Tibial artery (tissue), 4 donors: ENCODE data around the gene CD59.
"Not testable (repeated sequence)": the region's sequence is repeated elsewhere in the genome, so short reads cannot be mapped to it uniquely, and the experiment has no call there.

Source experiments
- DNase-seq, 2 donors: peaks; one replicate each; pipeline ENCODE4 v3.0.0-alpha.2; 2019
- H3K27ac ChIP-seq, 2 donors: fragments of 200-600 bp; sonication (generic) in 1 of 2; 1 replicate in 1 of 2; 2 replicates in 1 of 2; pipeline ENCODE4 v1.5.1; 2018 to 2019; ENCODE audit warnings: mild to moderate bottlenecking in 1 of 2
- H3K27me3 ChIP-seq, 2 donors: fragments of 200-600 bp; sonication (generic) in 1 of 2; one replicate each; pipeline versions ENCODE4 v1.5.1 to v1.6.0; 2016 to 2019
- H3K36me3 ChIP-seq, 3 donors: fragments of 200-600 bp; sonication (generic) in 2 of 3; one replicate each; pipeline ENCODE4 v1.5.1; 2016 to 2019; ENCODE audit warnings: mild to moderate bottlenecking in 2 of 3
- H3K4me1 ChIP-seq, 4 donors: fragments of 200-600 bp; sonication (generic) in 2 of 4; 1 replicate in 3 of 4; 2 replicates in 1 of 4; pipeline ENCODE4 v1.5.1; 2016 to 2019
- H3K4me3 ChIP-seq, 2 donors: fragments of 200-600 bp; sonication (generic) in 1 of 2; 1 replicate in 1 of 2; 2 replicates in 1 of 2; pipeline ENCODE4 v1.5.1; 2018 to 2019; ENCODE audit warnings: mild to moderate bottlenecking in 2 of 2
- H3K9me3 ChIP-seq, 3 donors: fragments of 200-600 bp; sonication (generic) in 1 of 3; one replicate each; pipeline ENCODE4 v1.5.1; 2016 to 2019
- intact Hi-C: fragments of 100-400 bp; cut with DNase I; formaldehyde crosslinking; loops from one replicate; pipeline ENCODE4 v1.15.0; 2023; ENCODE audit warnings: low total_unique reads
- TF ChIP-seq, protein P1 (sequence below), 2 experiments: fragments of 200-600 bp in 1 of 2; fragments of 450-650 bp in 1 of 2; IDR thresholded peaks; one replicate each; pipeline ENCODE4 v1.5.1; 2017 to 2019; ENCODE audit warnings: antibody characterized with exemption in 2 of 2, mild to moderate bottlenecking in 1 of 2, moderate library complexity in 1 of 2

The CD59 gene

DNA sequence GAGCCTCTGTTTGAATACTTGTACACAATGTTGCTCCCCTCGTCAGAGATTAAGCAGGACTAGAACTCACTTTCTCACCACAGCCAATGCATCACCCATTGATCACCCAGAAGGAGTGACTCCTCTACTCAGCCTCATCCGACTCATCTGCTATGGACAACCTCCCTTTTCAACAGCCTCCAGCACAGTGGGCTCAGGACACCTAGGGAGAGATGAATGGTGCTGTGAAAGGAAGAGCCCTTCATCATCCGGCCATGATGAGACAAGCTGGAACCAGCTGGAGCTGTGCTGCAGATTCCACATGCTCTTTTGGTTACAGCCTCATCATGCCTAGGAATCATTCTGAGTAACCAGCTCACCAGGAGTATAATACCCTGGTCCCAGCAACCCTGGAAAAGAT, 51.1 kb downstream of the CD59 start:
- DNase-seq, result no peak
- Histone ChIP-seq H3K27ac (no peak overlapping the region), H3K36me3 (no peaks in the 10 kb centered on the region), H3K27me3 (peaks cover 0 to 13% of the 10 kb centered on the region in 2 donors), H3K4me1 (peaks cover 0 to 7% (median 0%) of the 10 kb centered on the region in 4 donors), H3K4me3 (no peak overlapping the region), H3K9me3 (no peaks in the 10 kb centered on the region)
- TF ChIP-seq, protein P1, sequence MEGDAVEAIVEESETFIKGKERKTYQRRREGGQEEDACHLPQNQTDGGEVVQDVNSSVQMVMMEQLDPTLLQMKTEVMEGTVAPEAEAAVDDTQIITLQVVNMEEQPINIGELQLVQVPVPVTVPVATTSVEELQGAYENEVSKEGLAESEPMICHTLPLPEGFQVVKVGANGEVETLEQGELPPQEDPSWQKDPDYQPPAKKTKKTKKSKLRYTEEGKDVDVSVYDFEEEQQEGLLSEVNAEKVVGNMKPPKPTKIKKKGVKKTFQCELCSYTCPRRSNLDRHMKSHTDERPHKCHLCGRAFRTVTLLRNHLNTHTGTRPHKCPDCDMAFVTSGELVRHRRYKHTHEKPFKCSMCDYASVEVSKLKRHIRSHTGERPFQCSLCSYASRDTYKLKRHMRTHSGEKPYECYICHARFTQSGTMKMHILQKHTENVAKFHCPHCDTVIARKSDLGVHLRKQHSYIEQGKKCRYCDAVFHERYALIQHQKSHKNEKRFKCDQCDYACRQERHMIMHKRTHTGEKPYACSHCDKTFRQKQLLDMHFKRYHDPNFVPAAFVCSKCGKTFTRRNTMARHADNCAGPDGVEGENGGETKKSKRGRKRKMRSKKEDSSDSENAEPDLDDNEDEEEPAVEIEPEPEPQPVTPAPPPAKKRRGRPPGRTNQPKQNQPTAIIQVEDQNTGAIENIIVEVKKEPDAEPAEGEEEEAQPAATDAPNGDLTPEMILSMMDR (IDR thresholded peaks at IDR 0.05), result no peak
- intact Hi-C loops, result loop anchor here (10.0 kb wide), 1 partner anchor 320 kb away; no protein-coding TSS in a partner anchor

DNA sequence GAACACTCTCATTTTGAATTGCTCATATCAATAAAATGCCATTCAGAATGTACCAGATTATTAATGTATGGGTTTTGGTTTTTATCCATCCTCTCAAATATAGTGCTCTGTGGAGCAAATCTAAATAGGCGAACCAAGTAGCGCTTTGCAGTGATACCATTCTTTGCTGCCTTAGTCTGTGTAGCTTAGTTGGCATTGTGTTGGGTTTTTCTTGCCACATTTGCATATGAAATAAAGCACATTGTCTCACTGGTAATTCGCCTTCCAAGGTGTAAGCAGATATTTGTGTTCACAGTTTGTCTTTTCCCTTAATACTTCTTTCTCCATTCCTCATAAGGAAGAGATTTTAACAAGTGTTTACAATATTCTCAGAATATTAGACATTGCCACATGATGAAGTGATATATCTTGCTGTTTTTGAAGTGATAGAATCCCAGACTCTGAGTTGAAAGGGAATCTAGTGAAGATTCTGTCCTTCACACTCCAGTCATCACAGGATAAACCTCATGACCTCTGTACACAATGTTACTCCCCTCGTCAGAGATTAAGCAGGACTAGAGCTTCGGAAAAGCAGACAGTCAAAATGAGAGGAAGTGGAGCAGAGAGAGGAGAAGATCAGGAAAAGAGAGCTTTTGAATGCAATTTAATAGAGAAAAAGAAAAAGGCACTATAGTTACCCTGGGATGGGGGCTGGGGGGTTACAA, 52.1 kb downstream of the CD59 start:
- TF ChIP-seq, protein P1 (IDR thresholded peaks at IDR 0.05), result no peak
- no peak overlapping the region for H3K27ac ChIP-seq
- DNase-seq, result no peak
- H3K36me3 ChIP-seq, result no peaks in the 10 kb centered on the region
- no peaks in the 10 kb centered on the region for H3K4me1 ChIP-seq
- no peak overlapping the region for H3K4me3 ChIP-seq
- intact Hi-C loops, result loop anchor here (10.0 kb wide), 1 partner anchor 319 kb away; no protein-coding TSS in a partner anchor
- H3K27me3 ChIP-seq, result peaks cover 0 to 13% of the 10 kb centered on the region in 2 donors
- no peaks in the 10 kb centered on the region for H3K9me3 ChIP-seq

DNA sequence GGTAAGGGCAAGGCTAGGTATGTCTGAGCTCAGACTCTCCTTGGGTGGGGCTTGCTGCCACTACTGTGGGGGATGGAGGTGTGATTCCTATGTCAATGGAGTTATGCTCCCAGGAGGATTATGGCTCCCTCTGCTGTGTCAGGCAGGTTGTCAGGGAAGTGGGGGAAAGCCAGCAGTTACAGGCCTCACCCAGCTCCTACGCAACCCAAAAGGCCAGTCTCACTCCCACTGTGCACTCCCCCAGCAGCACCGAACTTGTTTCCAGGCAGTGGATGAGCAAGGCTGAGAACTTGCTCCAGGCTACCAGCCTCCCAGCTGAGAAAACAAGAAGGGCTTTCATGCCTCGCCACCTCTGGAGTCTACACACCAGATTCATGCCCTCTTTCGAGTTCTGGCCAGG, 53.8 kb downstream of the CD59 start:
- no peak overlapping the region for H3K27ac ChIP-seq
- H3K36me3 ChIP-seq, result no peaks in the 10 kb centered on the region
- TF ChIP-seq, protein P1 (IDR thresholded peaks at IDR 0.05), result no peak
- no peak for DNase-seq
- H3K4me1 ChIP-seq, result no peaks in the 10 kb centered on the region
- H3K27me3 ChIP-seq, result peaks cover 0 to 13% of the 10 kb centered on the region in 2 donors
- no peaks in the 10 kb centered on the region for H3K9me3 ChIP-seq
- H3K4me3 ChIP-seq, result no peak overlapping the region
- intact Hi-C loops, result loop anchor here (10.0 kb wide), 1 partner anchor 318 kb away; no protein-coding TSS in a partner anchor

DNA sequence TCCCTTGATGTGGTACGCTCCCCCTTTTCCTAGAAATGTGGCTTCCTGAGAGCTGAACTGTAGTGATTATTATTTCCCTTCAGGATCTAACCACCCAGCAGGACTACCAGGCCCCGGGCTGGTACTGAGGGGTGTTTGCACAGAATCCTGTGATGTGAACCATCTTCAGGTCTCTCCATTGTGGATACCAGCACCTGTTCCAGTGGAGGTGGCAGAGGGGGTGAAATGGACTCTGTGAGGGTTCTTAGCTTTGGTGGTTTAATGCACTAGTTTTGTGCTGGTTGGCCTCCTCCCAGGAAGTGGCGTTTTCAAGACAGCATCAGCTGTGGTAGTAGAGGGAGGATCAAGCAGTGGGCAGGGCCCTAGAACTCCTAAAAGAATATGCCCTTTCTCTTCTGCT, 54.2 kb downstream of the CD59 start:
- Histone ChIP-seq H3K36me3 (no peaks in the 10 kb centered on the region), H3K9me3 (no peaks in the 10 kb centered on the region), H3K27me3 (peaks cover 0 to 13% of the 10 kb centered on the region in 2 donors), H3K27ac (no peak overlapping the region), H3K4me3 (no peak overlapping the region), H3K4me1 (no peaks in the 10 kb centered on the region)
- intact Hi-C loops, result loop anchor here (10.0 kb wide), 1 partner anchor 317 kb away; no protein-coding TSS in a partner anchor
- TF ChIP-seq, protein P1 (IDR thresholded peaks at IDR 0.05), result no peak
- DNase-seq, result no peak

DNA sequence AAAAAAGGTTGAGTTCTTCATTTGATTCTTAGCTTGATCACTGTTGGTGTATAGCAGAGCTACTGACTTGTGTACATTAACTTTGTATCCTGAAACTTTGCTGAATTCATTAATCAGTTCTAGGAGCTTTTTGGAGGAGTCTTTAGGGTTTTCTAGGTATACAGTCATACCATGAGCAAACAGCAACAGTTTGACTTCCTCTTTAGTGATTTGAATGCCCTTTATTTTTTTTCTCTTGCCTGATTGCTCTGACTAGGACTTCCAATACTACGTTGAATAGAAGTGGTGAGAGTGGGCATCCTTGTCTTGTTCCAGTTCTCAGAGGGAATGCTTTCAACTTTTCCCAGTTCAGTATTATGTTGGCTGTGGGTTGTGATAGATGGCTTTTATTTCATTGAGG, 57.6 kb downstream of the CD59 start:
- H3K36me3 ChIP-seq, H3K4me3 ChIP-seq, intact Hi-C loops, DNase-seq, H3K9me3 ChIP-seq, H3K4me1 ChIP-seq, H3K27ac ChIP-seq: not testable (repeated sequence)
- H3K27me3 ChIP-seq, result peaks cover 0 to 12% of the 10 kb centered on the region in 2 donors

DNA sequence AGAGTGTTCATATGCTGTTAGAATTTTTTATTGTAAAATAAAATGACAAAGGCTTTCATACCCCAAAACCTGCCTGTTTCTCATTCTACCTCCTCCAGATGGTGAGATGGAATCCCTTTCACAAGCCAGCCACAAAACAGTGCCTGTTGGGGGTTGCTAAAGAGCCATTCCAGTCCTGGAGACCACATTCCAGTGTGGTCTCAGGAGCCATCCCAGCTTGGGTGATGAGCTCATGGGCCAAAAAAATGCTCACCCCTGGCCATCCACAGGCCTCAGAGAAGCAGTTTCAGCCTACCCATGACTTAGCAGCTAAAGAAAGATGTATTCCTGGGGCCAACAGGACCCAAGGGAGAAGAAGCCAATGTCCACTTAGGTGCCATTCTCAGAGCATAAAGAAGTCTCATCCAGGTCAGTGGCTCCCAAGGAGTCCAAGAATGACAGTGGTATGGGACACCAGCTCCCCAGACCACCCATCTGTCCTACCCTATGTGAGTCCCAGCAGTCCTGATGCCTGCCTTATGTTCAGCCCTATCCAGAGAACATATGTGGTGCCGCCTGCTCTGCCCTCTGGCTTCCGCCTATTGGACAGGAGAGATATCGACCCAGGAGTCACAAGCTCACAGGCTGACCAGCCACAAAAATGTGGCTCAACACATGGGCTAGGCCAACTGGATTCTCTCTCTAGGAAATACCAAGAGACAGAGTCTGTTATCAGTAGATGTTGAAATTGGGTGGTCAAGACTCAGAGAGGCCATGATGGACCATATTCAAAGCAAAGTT, 62.0 kb downstream of the CD59 start:
- no peaks in the 10 kb centered on the region for H3K9me3 ChIP-seq
- H3K36me3 ChIP-seq, result no peaks in the 10 kb centered on the region
- H3K4me1 ChIP-seq, result no peaks in the 10 kb centered on the region
- no peak for DNase-seq
- TF ChIP-seq, protein P1 (IDR thresholded peaks at IDR 0.05), result no peak
- intact Hi-C loops, result no loop called here
- no peak overlapping the region for H3K27ac ChIP-seq
- H3K4me3 ChIP-seq, result no peak overlapping the region
- H3K27me3 ChIP-seq, result no peaks in the 10 kb centered on the region
